ENCODE data around the gene ZNF555. TPM values are rescaled to one million over a fixed set of nuclear protein-coding genes. Genes with fewer than 3 reads are reported as not detected.

Gene ZNF555
- total and polyA plus RNA-seq, 10 of the 15 experiments (the other 5 are each of a cell fraction or from before 2014, with no cell fraction given), result 0.58 to 1.9 (median 1.2) TPM

GRCh38 chr19:2840794-2841791 is at the start of gene ZNF555 (continued):
- TF ChIP-seq SIN3A (IDR thresholded peaks at IDR 0.05; ENCODE audit: low read depth, low read length) (no peak), SP1 (IDR thresholded peaks at IDR 0.05; ENCODE audit: low read depth, low read length) (peak; percentile 100), SPI1 (IDR thresholded peaks at IDR 0.05; ENCODE audit: borderline replicate concordance, insufficient read depth, low read depth, low read length) (no peak), JUND (IDR thresholded peaks at IDR 0.05; ENCODE audit: low read depth, low read length) (peak; percentile 39; the same call in 1 of the 2 replicates), ATF3 (IDR thresholded peaks at IDR 0.05; ENCODE audit: borderline replicate concordance, extremely low read depth, low read depth, low read length) (no peak), CTCF (IDR thresholded peaks at IDR 0.05 in 2 of 3, conservative IDR thresholded peaks at IDR 0.05 in 1 of 3; ENCODE audit: control insufficient read depth in 2 of 3, extremely low read depth in 1 of 3, insufficient read depth in 1 of 3, low read depth in 3 of 3, low read length in 3 of 3) (peak; percentile 48 to 70 (median 48)), HDAC2 (IDR thresholded peaks at IDR 0.05) (no peak), ZNF384 (IDR thresholded peaks at IDR 0.05; ENCODE audit: borderline replicate concordance, low read depth, low read length) (no peak), SMAD1 (IDR thresholded peaks at IDR 0.05; ENCODE audit: low read depth, partially characterized antibody) (no peak), E2F4 (IDR thresholded peaks at IDR 0.05; ENCODE audit: low read depth, low read length) (no peak), ZNF622 (IDR thresholded peaks at IDR 0.05) (no peak), KAT2A (conservative IDR thresholded peaks at IDR 0.05; ENCODE audit: control insufficient read depth, low read depth, low read length) (no peak), CBX5 (IDR thresholded peaks at IDR 0.05; ENCODE audit: low read depth) (peak; percentile 70; the same call in 1 of the 2 replicates), FOXK2 (IDR thresholded peaks at IDR 0.05) (no peak), SMARCA5 (IDR thresholded peaks at IDR 0.05) (peak; percentile 34; the same call in 1 of the 2 replicates), ZNF274 (IDR thresholded peaks at IDR 0.05; ENCODE audit: insufficient read depth, insufficient read length) (no peak), USF2 (IDR thresholded peaks at IDR 0.05; ENCODE audit: borderline replicate concordance, low read depth, low read length) (no peak), E4F1 (IDR thresholded peaks at IDR 0.05; ENCODE audit: borderline replicate concordance, partially characterized antibody) (no peak), SMC3 (IDR thresholded peaks at IDR 0.05; ENCODE audit: borderline replicate concordance, low read length) (no peak)
